Lung (tissue), 12 donors: ENCODE data around the gene SIAH3. TPM values are rescaled to one million over a fixed set of nuclear protein-coding genes. Genes with fewer than 3 reads are reported as not detected.

Experiments used
- ATAC-seq: fragments of 200-7000 bp; cut with Tn5 transposase; one replicate; pipeline ENCODE4 v1.9.1; 2020; ENCODE audit warnings: moderate number of reproducible peaks; ENCODE audit not compliant: insufficient read depth, low FRiP score
- DNase-seq, 3 donors: peaks; one replicate each; pipeline ENCODE4 v3.0.0-alpha.2; 2013 to 2017
- H3K27ac ChIP-seq, 2 donors: one replicate each; pipeline ENCODE4 v1.5.1; 2013; ENCODE audit warnings: mild to moderate bottlenecking in 2 of 2, moderate library complexity in 2 of 2, control low read depth in 1 of 2, inconsistent platforms in 1 of 2, low read depth in 1 of 2, low read length in 1 of 2
- H3K27me3 ChIP-seq, 3 donors: one replicate each; pipeline ENCODE4 v1.5.1; 2013; ENCODE audit warnings: low read length in 2 of 3; ENCODE audit not compliant: control insufficient read depth in 3 of 3, insufficient read depth in 3 of 3
- H3K36me3 ChIP-seq, 4 donors: one replicate each; pipeline ENCODE4 v1.5.1; 2013; ENCODE audit warnings: low read length in 4 of 4, mild to moderate bottlenecking in 1 of 4, moderate library complexity in 1 of 4; ENCODE audit not compliant: control insufficient read depth in 4 of 4, insufficient read depth in 4 of 4
- H3K4me1 ChIP-seq, 5 donors: one replicate each; pipeline ENCODE4 v1.5.1; 2013; ENCODE audit warnings: low read length in 5 of 5, mild to moderate bottlenecking in 2 of 5, moderate library complexity in 1 of 5; ENCODE audit not compliant: control insufficient read depth in 5 of 5, insufficient read depth in 5 of 5
- H3K4me3 ChIP-seq: one replicate; pipeline ENCODE4 v1.5.1; 2013; ENCODE audit warnings: mild to moderate bottlenecking, control low read depth, moderate library complexity
- H3K9ac ChIP-seq, 2 donors: one replicate each; pipeline ENCODE4 v1.5.1; 2013; ENCODE audit warnings: low read length in 2 of 2, control low read depth in 1 of 2; ENCODE audit not compliant: insufficient read depth in 1 of 2
- H3K9me3 ChIP-seq, 4 donors: one replicate each; pipeline ENCODE4 v1.5.1; 2013; ENCODE audit warnings: low read length in 3 of 4, mild to moderate bottlenecking in 1 of 4, moderate library complexity in 1 of 4; ENCODE audit not compliant: control insufficient read depth in 4 of 4, insufficient read depth in 3 of 4
- CTCF ChIP-seq: IDR thresholded peaks from 2 replicates; pipeline ENCODE4 v1.5.1; 2012; ENCODE audit warnings: mild to moderate bottlenecking; ENCODE audit errors: control extremely low read depth, extremely low read depth
- WGBS, 2 donors: extraction: QIAGEN DNeasy Blood & Tissue Kit; methylation state at CpG; one replicate each; pipeline ENCODE4 v1.1.7; 2013; 5-methylcytosine and 5-hydroxymethylcytosine counted together
- polyA plus RNA-seq, 2 donors: library from polyadenylated mRNA; stranded (reverse); fragments of 200-250 nt; gene quantifications; one replicate each; pipeline ENCODE4 v1.2.1, GENCODE V29; 2013
- total RNA-seq, 2 donors: library from RNA; depleted of rRNA in 1 of 2; stranded (reverse); fragments of >200 nt in 1 of 2; gene quantifications; one replicate each; pipeline ENCODE4 v1.2.1, GENCODE V29; 2014 to 2021
- donor health status: control.
- donor health status: control.
- donor health status: Bipolar disorder and iron deficiency.
- donor health status: healthy.
- donor health status: DM: yes; HTN: yes; CAD: no.

SIAH3 gene
- total and polyA plus RNA-seq, 4 donors, result 0.03 to 0.31 (median 0.05) TPM

GRCh38 chr13:45870232-45870631 is 18.7 kb upstream of the SIAH3 start:
- no peaks in the 10 kb centered on the region for H3K9me3 ChIP-seq
- ATAC-seq, result no peak

DNA sequence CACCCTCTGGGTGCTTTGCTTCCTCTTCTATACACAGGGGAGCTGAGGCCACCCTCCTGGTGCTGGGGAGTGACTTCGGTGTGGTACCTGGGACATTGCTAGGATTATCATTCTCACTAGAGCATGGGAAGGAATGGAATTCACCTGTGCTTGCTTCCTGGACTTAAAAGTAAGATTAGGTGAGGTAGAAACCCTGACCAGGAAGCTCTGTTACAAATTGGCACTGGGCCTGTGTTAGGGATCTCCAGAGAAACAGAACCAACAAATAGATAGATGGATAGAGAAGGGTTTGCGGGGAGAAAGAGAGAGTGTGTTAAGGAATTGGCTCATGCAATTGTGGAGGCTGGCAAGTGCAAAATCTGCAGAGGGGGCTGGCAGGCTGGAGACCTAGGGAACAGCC is 13.9 kb upstream of the SIAH3 start:
- ATAC-seq (no peak), DNase-seq (no peak)
- no peak overlapping the region for H3K4me3 ChIP-seq
- H3K27me3 ChIP-seq, result peaks cover 0 to 11% (median 4%) of the 10 kb centered on the region in 3 donors
- no peaks in the 10 kb centered on the region for H3K36me3 ChIP-seq
- peaks cover 0 to 2% (median 0%) of the 10 kb centered on the region in 4 donors for H3K9me3 ChIP-seq
- no peak for TF ChIP-seq CTCF
- 90 to 97% methylated on average over 2 of the region's 2 CpGs for WGBS, 2 donors
- no peak overlapping the region for H3K9ac ChIP-seq
- H3K27ac ChIP-seq, result no peak overlapping the region
- no peaks in the 10 kb centered on the region for H3K4me1 ChIP-seq

More at GRCh38 chr13:45870232-45870631, 18.7 kb upstream of the SIAH3 start:
- WGBS, 2 donors, result 91 to 92% methylated on average over 10 of the region's 10 CpGs
- Histone ChIP-seq H3K27ac (no peak overlapping the region), H3K4me1 (no peaks in the 10 kb centered on the region), H3K36me3 (no peaks in the 10 kb centered on the region), H3K27me3 (no peaks in the 10 kb centered on the region), H3K4me3 (no peak overlapping the region), H3K9ac (no peak overlapping the region)
- DNase-seq, result no peak
- no peak for TF ChIP-seq CTCF

DNA sequence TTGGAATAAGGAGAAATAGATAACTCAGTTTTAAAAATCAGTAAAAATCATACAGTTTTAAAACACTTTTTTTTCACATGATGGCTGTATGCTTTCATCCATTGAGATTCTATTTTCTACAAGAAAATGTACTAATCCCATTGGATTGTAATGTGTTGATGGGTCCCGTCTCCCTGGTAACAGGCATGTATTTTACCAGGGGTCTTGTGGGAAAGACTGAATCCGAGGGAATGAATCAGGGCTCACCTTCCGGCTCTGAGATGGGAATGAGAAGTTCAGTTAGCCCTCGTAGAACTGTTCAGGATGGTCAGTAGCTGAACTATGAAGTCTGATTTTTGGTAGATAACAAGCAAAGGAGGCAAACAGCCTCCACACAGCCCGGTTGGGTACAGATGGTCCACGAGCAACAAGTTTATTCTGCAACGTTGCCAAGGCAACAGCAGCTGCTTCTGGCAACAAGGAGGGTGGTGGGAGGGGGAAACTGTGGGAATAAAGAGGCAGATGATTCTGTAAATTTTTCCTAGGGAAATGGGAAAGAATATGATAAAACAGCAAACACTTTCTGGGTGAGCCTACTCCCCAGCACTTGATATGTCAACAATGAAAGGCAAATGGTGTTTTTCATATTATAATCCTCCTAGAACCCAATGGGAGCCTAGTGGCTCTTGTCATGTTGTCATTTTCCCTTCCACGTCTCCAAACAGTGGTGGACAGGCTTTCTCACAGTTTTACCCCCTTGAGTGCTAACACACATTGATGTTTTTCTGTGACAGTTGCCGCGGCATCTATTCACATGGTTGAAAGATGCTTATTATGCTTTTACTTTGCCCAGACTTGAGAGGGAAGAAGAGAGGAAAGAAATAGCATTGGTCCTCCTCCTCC is 12.4 kb upstream of the SIAH3 start:
- no peak for ATAC-seq
- WGBS, 2 donors, result 70 to 82% methylated on average over 10 of the region's 10 CpGs

More for the DNA sequence above, 12.4 kb upstream of the SIAH3 start:
- Histone ChIP-seq H3K4me1 (no peaks in the 10 kb centered on the region), H3K9me3 (peaks cover 0 to 2% (median 0%) of the 10 kb centered on the region in 4 donors), H3K9ac (no peak overlapping the region), H3K4me3 (no peak overlapping the region), H3K27me3 (peaks cover 0 to 13% (median 4%) of the 10 kb centered on the region in 3 donors), H3K27ac (no peak overlapping the region), H3K36me3 (no peaks in the 10 kb centered on the region)
- TF ChIP-seq CTCF, result no peak
- peak; percentile 20 to 42 (median 24) for DNase-seq
